Liver (tissue), 9 donors: ENCODE results near the gene ATP2B2. TPM values are rescaled to one million over a fixed set of nuclear protein-coding genes. Genes with fewer than 3 reads are reported as not detected.
A peak's percentile ranks its signal among the peaks of the same experiment; 100 is the strongest.

ENCODE experiments used
- DNase-seq: peaks from one replicate; pipeline ENCODE4 v3.0.0-alpha.2; 2017; ENCODE audit warnings: low spot score
- H3K27ac ChIP-seq, 2 donors: one replicate each; pipeline ENCODE4 v1.7.0; 2013; ENCODE audit warnings: inconsistent platforms in 2 of 2, low read length in 2 of 2, control low read depth in 1 of 2, low read depth in 1 of 2, mild to moderate bottlenecking in 1 of 2
- H3K27me3 ChIP-seq, 4 donors: one replicate each; pipeline versions ENCODE4 v1.6.1 to v1.7.0; 2013; ENCODE audit warnings: low read length in 3 of 4, inconsistent platforms in 1 of 4, mild to moderate bottlenecking in 1 of 4, moderate library complexity in 1 of 4; ENCODE audit not compliant: control insufficient read depth in 4 of 4, insufficient read depth in 4 of 4
- H3K36me3 ChIP-seq, 4 donors: one replicate each; pipeline versions ENCODE4 v1.6.1 to v1.7.0; 2013; ENCODE audit warnings: low read length in 3 of 4, mild to moderate bottlenecking in 3 of 4, low read depth in 1 of 4, moderate library complexity in 1 of 4; ENCODE audit not compliant: control insufficient read depth in 4 of 4, insufficient read depth in 3 of 4
- H3K4me1 ChIP-seq, 4 donors: one replicate each; pipeline versions ENCODE4 v1.6.1 to v1.7.0; 2013; ENCODE audit warnings: low read length in 3 of 4, mild to moderate bottlenecking in 3 of 4, moderate library complexity in 1 of 4; ENCODE audit not compliant: control insufficient read depth in 4 of 4, insufficient read depth in 4 of 4
- H3K4me3 ChIP-seq, 3 donors: one replicate each; pipeline versions ENCODE4 v1.6.1 to v1.7.0; 2013; ENCODE audit warnings: low read length in 3 of 3, control low read depth in 1 of 3, low read depth in 1 of 3, mild to moderate bottlenecking in 1 of 3
- H3K9ac ChIP-seq, 2 donors: one replicate each; pipeline ENCODE4 v1.7.0; 2013; ENCODE audit warnings: low read length in 2 of 2, mild to moderate bottlenecking in 2 of 2, moderate library complexity in 2 of 2, control low read depth in 1 of 2, low read depth in 1 of 2
- H3K9me3 ChIP-seq, 4 donors: one replicate each; pipeline versions ENCODE4 v1.6.1 to v1.7.0; 2013; ENCODE audit warnings: low read length in 3 of 4; ENCODE audit not compliant: control insufficient read depth in 4 of 4
- EGR1 ChIP-seq, 2 donors: IDR thresholded peaks; 2 replicates each; pipeline ENCODE4 v1.6.1; 2016 to 2018; ENCODE audit warnings: antibody characterized with exemption in 2 of 2, low read depth in 2 of 2
- FOXA1 ChIP-seq: IDR thresholded peaks from 2 replicates; pipeline ENCODE4 v1.6.1; 2016; ENCODE audit warnings: antibody characterized with exemption
- FOXA2 ChIP-seq: IDR thresholded peaks from 2 replicates; pipeline ENCODE4 v1.6.1; 2016; ENCODE audit warnings: antibody characterized with exemption
- GABPA ChIP-seq, 2 donors: IDR thresholded peaks in 1 of 2; conservative IDR thresholded peaks in 1 of 2; 2 replicates each; pipeline ENCODE4 v1.6.1; 2016; ENCODE audit warnings: antibody characterized with exemption in 2 of 2, mild to moderate bottlenecking in 1 of 2, moderate library complexity in 1 of 2
- HNF4A ChIP-seq, 2 donors: conservative IDR thresholded peaks; 2 replicates each; pipeline ENCODE4 v1.6.1; 2016; ENCODE audit warnings: antibody characterized with exemption in 2 of 2, mild to moderate bottlenecking in 2 of 2
- HNF4G ChIP-seq: IDR thresholded peaks from 2 replicates; pipeline ENCODE4 v1.6.1; 2016; ENCODE audit warnings: antibody characterized with exemption
- JUND ChIP-seq, 2 donors: IDR thresholded peaks; 2 replicates each; pipeline ENCODE4 v1.6.1; 2016; ENCODE audit warnings: antibody characterized with exemption in 2 of 2
- NR2F2 ChIP-seq: IDR thresholded peaks from 2 replicates; pipeline ENCODE4 v1.6.1; 2016; ENCODE audit warnings: antibody characterized with exemption
- RAD21 ChIP-seq, 2 donors: IDR thresholded peaks; 2 replicates each; pipeline ENCODE4 v1.6.1; 2016; ENCODE audit warnings: antibody characterized with exemption in 2 of 2, mild to moderate bottlenecking in 2 of 2
- REST ChIP-seq: IDR thresholded peaks from 2 replicates; pipeline ENCODE4 v1.6.1; 2016; ENCODE audit warnings: antibody characterized with exemption, mild to moderate bottlenecking
- TAF1 ChIP-seq: conservative IDR thresholded peaks from 2 replicates; pipeline ENCODE4 v1.6.1; 2016; ENCODE audit warnings: antibody characterized with exemption, mild to moderate bottlenecking
- YY1 ChIP-seq: IDR thresholded peaks from 2 replicates; pipeline ENCODE4 v1.6.1; 2016; ENCODE audit warnings: antibody characterized with exemption, mild to moderate bottlenecking
- WGBS: extraction: QIAGEN DNeasy Blood & Tissue Kit; methylation state at CpG from one replicate; pipeline ENCODE4 v1.1.7; 2013; 5-methylcytosine and 5-hydroxymethylcytosine counted together
- polyA plus RNA-seq, 2 donors: library from polyadenylated mRNA; stranded (reverse) in 1 of 2; unstranded in 1 of 2; fragments of 200-250 nt in 1 of 2; fragments of >200 nt in 1 of 2; fragmentation: Nextera tagmentation in 1 of 2; extraction: Ambion mirVana in 1 of 2; gene quantifications; one replicate each; pipeline versions ENCODE4 v1.2.1 to v1.2.3, GENCODE V29; 2013 to 2015
- total RNA-seq, 2 donors: library from RNA; depleted of rRNA; stranded (reverse); fragments of >200 nt; gene quantifications; one replicate each; pipeline ENCODE4 v1.2.3, GENCODE V29; 2014
- TF ChIP-seq, protein P1 (sequence below): IDR thresholded peaks from 2 replicates; pipeline ENCODE4 v1.6.1; 2016; ENCODE audit warnings: antibody characterized with exemption
- TF ChIP-seq, protein P2 (sequence below): fragments of 150-350 bp; IDR thresholded peaks from 2 replicates; pipeline ENCODE4 v1.5.1; 2017; ENCODE audit warnings: improper control_type of control experiment, low read depth, low read length; ENCODE audit not compliant: missing input control
- TF ChIP-seq, protein P3 (sequence below): IDR thresholded peaks from 2 replicates; pipeline ENCODE4 v1.6.1; 2016; ENCODE audit warnings: antibody characterized with exemption
- TF ChIP-seq, protein P4 (sequence below): IDR thresholded peaks from 2 replicates; pipeline ENCODE4 v1.6.1; 2016; ENCODE audit warnings: antibody characterized with exemption
- donor health status: healthy.
- donor health status: healthy.
- donor health status: healthy.
- donor health status: healthy.
- donor health status: healthy.

The ATP2B2 gene
- total and polyA plus RNA-seq, 4 donors = 10.4 to 27.8 (median 20.7) TPM

DNA sequence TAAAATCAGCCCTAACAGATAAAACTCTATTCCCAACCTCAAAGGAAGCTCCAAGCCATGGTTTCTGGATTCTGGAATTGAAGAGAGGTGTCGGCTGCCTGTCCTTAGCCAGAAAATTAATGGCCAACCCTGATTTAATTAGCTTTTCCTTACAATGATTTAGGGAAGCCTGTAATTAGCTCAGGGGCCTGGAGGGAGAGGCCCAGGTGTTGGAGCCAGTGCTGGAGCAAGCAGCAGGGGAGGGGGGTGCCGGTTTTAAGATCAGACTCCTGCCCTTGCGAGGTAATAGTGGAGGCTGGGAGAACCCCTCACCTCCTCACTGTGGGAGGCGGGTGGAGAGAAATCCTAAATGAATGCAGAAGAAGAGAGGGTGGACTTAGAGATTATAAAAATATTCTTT, 14.7 kb upstream of the ATP2B2 start (continued):
- no peak for TF ChIP-seq REST
- TF ChIP-seq, protein P1, sequence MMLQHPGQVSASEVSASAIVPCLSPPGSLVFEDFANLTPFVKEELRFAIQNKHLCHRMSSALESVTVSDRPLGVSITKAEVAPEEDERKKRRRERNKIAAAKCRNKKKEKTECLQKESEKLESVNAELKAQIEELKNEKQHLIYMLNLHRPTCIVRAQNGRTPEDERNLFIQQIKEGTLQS = no peak

DNA sequence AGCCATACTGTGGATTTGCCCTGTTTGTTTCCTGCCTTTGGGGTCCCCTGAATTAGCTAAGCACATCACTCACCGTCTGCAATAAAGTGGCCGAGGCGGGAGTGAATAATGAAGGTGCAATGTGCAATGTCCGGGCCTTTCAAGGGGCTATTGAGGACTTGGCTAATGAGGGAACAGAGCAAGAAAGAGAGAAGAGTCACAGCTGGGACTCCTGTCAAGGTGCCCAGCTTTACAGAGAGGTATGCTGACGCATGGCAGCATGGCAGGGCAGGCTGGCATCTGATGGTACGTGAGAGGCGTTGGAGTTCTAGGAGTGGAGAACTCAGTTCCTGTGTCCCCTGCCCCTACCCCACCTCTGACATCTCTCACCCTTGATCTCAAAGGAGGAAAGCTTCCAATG, 13.8 kb upstream of the ATP2B2 start:
- peaks cover 0 to 16% (median 4%) of the 10 kb centered on the region in 4 donors for H3K4me1 ChIP-seq
- no peaks in the 10 kb centered on the region for H3K27me3 ChIP-seq
- no peaks in the 10 kb centered on the region for H3K9me3 ChIP-seq
- H3K27ac ChIP-seq = no peak overlapping the region
- TF ChIP-seq FOXA1 (no peak), REST (no peak), RAD21 (IDR thresholded peaks at IDR 0.05) (no peak), FOXA2 (no peak), HNF4G (no peak), TAF1 (no peak), HNF4A (conservative IDR thresholded peaks at IDR 0.05) (no peak), EGR1 (IDR thresholded peaks at IDR 0.05; ENCODE audit: low read depth in 2 of 2) (no peak), YY1 (no peak), GABPA (IDR thresholded peaks at IDR 0.05 in 1 of 2, conservative IDR thresholded peaks at IDR 0.05 in 1 of 2) (no peak), NR2F2 (no peak), JUND (IDR thresholded peaks at IDR 0.05) (no peak)
- TF ChIP-seq, protein P2, sequence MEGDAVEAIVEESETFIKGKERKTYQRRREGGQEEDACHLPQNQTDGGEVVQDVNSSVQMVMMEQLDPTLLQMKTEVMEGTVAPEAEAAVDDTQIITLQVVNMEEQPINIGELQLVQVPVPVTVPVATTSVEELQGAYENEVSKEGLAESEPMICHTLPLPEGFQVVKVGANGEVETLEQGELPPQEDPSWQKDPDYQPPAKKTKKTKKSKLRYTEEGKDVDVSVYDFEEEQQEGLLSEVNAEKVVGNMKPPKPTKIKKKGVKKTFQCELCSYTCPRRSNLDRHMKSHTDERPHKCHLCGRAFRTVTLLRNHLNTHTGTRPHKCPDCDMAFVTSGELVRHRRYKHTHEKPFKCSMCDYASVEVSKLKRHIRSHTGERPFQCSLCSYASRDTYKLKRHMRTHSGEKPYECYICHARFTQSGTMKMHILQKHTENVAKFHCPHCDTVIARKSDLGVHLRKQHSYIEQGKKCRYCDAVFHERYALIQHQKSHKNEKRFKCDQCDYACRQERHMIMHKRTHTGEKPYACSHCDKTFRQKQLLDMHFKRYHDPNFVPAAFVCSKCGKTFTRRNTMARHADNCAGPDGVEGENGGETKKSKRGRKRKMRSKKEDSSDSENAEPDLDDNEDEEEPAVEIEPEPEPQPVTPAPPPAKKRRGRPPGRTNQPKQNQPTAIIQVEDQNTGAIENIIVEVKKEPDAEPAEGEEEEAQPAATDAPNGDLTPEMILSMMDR = no peak
- TF ChIP-seq, protein P3, sequence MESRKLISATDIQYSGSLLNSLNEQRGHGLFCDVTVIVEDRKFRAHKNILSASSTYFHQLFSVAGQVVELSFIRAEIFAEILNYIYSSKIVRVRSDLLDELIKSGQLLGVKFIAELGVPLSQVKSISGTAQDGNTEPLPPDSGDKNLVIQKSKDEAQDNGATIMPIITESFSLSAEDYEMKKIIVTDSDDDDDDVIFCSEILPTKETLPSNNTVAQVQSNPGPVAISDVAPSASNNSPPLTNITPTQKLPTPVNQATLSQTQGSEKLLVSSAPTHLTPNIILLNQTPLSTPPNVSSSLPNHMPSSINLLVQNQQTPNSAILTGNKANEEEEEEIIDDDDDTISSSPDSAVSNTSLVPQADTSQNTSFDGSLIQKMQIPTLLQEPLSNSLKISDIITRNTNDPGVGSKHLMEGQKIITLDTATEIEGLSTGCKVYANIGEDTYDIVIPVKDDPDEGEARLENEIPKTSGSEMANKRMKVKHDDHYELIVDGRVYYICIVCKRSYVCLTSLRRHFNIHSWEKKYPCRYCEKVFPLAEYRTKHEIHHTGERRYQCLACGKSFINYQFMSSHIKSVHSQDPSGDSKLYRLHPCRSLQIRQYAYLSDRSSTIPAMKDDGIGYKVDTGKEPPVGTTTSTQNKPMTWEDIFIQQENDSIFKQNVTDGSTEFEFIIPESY = no peak
- TF ChIP-seq, protein P1 = no peak
- TF ChIP-seq, protein P4, sequence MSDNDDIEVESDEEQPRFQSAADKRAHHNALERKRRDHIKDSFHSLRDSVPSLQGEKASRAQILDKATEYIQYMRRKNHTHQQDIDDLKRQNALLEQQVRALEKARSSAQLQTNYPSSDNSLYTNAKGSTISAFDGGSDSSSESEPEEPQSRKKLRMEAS = no peak
- no peak overlapping the region for H3K4me3 ChIP-seq
- DNase-seq = peak; percentile 12
- H3K36me3 ChIP-seq = no peaks in the 10 kb centered on the region
- 90% methylated on average over 7 of the region's 7 CpGs for WGBS
- H3K9ac ChIP-seq = no peak overlapping the region
